A549 (cell line): Measurements from ENCODE around the gene AP5S1. TPM values are rescaled to one million over a fixed set of nuclear protein-coding genes. Genes with fewer than 3 reads are reported as not detected.

Source experiments
- ATAC-seq, 2 experiments: fragments of 200-7000 bp in 1 of 2; fragments of >200 bp in 1 of 2; cut with Nextera tagmentation in 1 of 2; cut with Tn5 transposase in 1 of 2; 3 replicates each; pipeline versions ENCODE4 v1.8.0 to v1.9.1; 2018 to 2020; ENCODE audit warnings: mild to moderate bottlenecking in 1 of 2, moderate library complexity in 1 of 2
- CTCF ChIA-PET: fragments of 300-600 bp; sonication (Branson Sonifier 250); formaldehyde crosslinking; extraction: SDS; loops from one replicate; lab custom pipeline; 2021; ENCODE audit warnings: antibody characterized with exemption, inconsistent platforms; lab: Yijun Ruan, JAX
- POLR2A ChIA-PET: fragments of 350-600 bp; formaldehyde crosslinking; extraction: SDS; loops from one replicate; lab custom pipeline; 2021; ENCODE audit warnings: antibody characterized with exemption, inconsistent platforms; lab: Yijun Ruan, JAX
- DNase-seq, 2 experiments: peaks; one replicate each; pipeline versions ENCODE4 v3.0.0 to v3.0.0-alpha.2; 2011 to 2016; ENCODE audit warnings: low read depth in 1 of 2, low spot score in 1 of 2
- FAIRE-seq: peaks from 2 replicates; lab custom pipeline; 2011; peaks lifted over from hg19 to GRCh38; lab: Jason Lieb, UNC
- H3K27ac ChIP-seq, 2 experiments: fragments of >200 bp; sonication (Bioruptor Twin); formaldehyde crosslinking; 3 replicates each; pipeline ENCODE4 v1.5.1; 2016 to 2017
- H3K4me1 ChIP-seq: fragments of >200 bp; sonication (Bioruptor Twin); formaldehyde crosslinking; 3 replicates; pipeline ENCODE4 v1.6.1; 2016
- H3K4me2 ChIP-seq: fragments of >200 bp; sonication (Bioruptor Twin); formaldehyde crosslinking; 3 replicates; pipeline ENCODE4 v1.6.1; 2016
- H3K4me3 ChIP-seq: fragments of >200 bp; sonication (Bioruptor Twin); formaldehyde crosslinking; 3 replicates; pipeline ENCODE4 v1.5.1; 2016
- H3K9me3 ChIP-seq: fragments of >200 bp; sonication (Bioruptor Twin); formaldehyde crosslinking; 3 replicates; pipeline ENCODE4 v1.6.1; 2016
- BCL3 ChIP-seq: fragments of >200 bp; sonication (Bioruptor Twin); formaldehyde crosslinking; IDR thresholded peaks from 3 replicates; pipeline ENCODE4 v1.6.1; 2016
- CBX2 ChIP-seq: fragments of 200-600 bp; sonication (generic); IDR thresholded peaks from 2 replicates; pipeline ENCODE4 v1.6.1; 2016; ENCODE audit warnings: low read depth, mild to moderate bottlenecking, borderline replicate concordance
- CEBPB ChIP-seq, 2 experiments: fragments of >200 bp in 1 of 2; sonication (Bioruptor Twin) in 1 of 2; formaldehyde crosslinking in 1 of 2; IDR thresholded peaks; 2 replicates each; pipeline ENCODE4 v1.6.1; 2012 to 2016
- CHD2 ChIP-seq: fragments of 150-350 bp; IDR thresholded peaks from 2 replicates; pipeline ENCODE4 v1.6.1; 2014; ENCODE audit warnings: low read length; ENCODE audit not compliant: partially characterized antibody
- CHD4 ChIP-seq: fragments of 200-600 bp; sonication (generic); IDR thresholded peaks from 2 replicates; pipeline ENCODE4 v1.6.1; 2016; ENCODE audit warnings: antibody characterized with exemption, mild to moderate bottlenecking, borderline replicate concordance
- CTCF ChIP-seq: fragments of >200 bp; sonication (Bioruptor Twin); formaldehyde crosslinking; IDR thresholded peaks from 3 replicates; pipeline ENCODE4 v1.5.1; 2016
- E2F6 ChIP-seq: IDR thresholded peaks from 2 replicates; pipeline ENCODE4 v1.6.1; 2012; ENCODE audit warnings: low read depth, borderline replicate concordance
- EHF ChIP-seq: fragments of 250-450 bp; sonication (Bioruptor Pico); IDR thresholded peaks from 2 replicates; pipeline ENCODE4 v1.5.0; 2020; ENCODE audit warnings: mild to moderate bottlenecking
- EHMT2 ChIP-seq: fragments of 200-600 bp; sonication (generic); IDR thresholded peaks from 2 replicates; pipeline ENCODE4 v1.6.1; 2016; ENCODE audit warnings: antibody characterized with exemption, low read depth, mild to moderate bottlenecking, moderate library complexity
- ELK1 ChIP-seq: fragments of 150-350 bp; IDR thresholded peaks from 2 replicates; pipeline ENCODE4 v1.6.1; 2014; ENCODE audit warnings: low read depth, mild to moderate bottlenecking, low read length
- EP300 ChIP-seq, 2 experiments: fragments of >200 bp; sonication (Bioruptor Twin); formaldehyde crosslinking; IDR thresholded peaks; 2 replicates in 1 of 2; 3 replicates in 1 of 2; pipeline ENCODE4 v1.6.1; 2016 to 2017
- FOSB ChIP-seq: fragments of 250-450 bp; sonication (Bioruptor Pico); IDR thresholded peaks from 2 replicates; pipeline ENCODE4 v1.5.0; 2020; ENCODE audit warnings: mild to moderate bottlenecking, moderate library complexity
- FOSL2 ChIP-seq, 2 experiments: fragments of 450-650 bp in 1 of 2; fragments of >200 bp in 1 of 2; sonication (Bioruptor Twin) in 1 of 2; formaldehyde crosslinking; IDR thresholded peaks; 2 replicates each; pipeline versions ENCODE4 v1.5.0 to v1.6.1; 2016 to 2020; ENCODE audit warnings: mild to moderate bottlenecking in 1 of 2, moderate library complexity in 1 of 2
- FOXS1 ChIP-seq: fragments of 250-450 bp; sonication (Bioruptor Pico); IDR thresholded peaks from 2 replicates; pipeline ENCODE4 v1.5.0; 2020; ENCODE audit warnings: mild to moderate bottlenecking, moderate library complexity
- GATA3 ChIP-seq: IDR thresholded peaks from 2 replicates; pipeline ENCODE4 v1.6.1; 2012; ENCODE audit warnings: borderline replicate concordance
- HDAC2 ChIP-seq: fragments of 200-600 bp; sonication (generic); IDR thresholded peaks from 2 replicates; pipeline ENCODE4 v1.6.1; 2016
- HOXA7 ChIP-seq: fragments of 250-450 bp; sonication (Bioruptor Pico); IDR thresholded peaks from 2 replicates; pipeline ENCODE4 v1.5.0; 2020; ENCODE audit warnings: mild to moderate bottlenecking, moderate library complexity
- HOXB13 ChIP-seq: fragments of 250-450 bp; sonication (Bioruptor Pico); IDR thresholded peaks from 2 replicates; pipeline ENCODE4 v1.5.0; 2020; ENCODE audit warnings: low read depth, mild to moderate bottlenecking, moderate library complexity
- HOXB5 ChIP-seq: fragments of 250-450 bp; sonication (Bioruptor Pico); IDR thresholded peaks from 2 replicates; pipeline ENCODE4 v1.5.0; 2020; ENCODE audit warnings: mild to moderate bottlenecking, moderate library complexity
- KDM5A ChIP-seq: fragments of 200-600 bp; sonication (generic); IDR thresholded peaks from 2 replicates; pipeline ENCODE4 v1.6.1; 2016; ENCODE audit warnings: antibody characterized with exemption, mild to moderate bottlenecking
- MAX ChIP-seq: IDR thresholded peaks from 2 replicates; pipeline ENCODE4 v1.6.1; 2012
- MAZ ChIP-seq: fragments of 150-350 bp; IDR thresholded peaks from 2 replicates; pipeline ENCODE4 v1.6.1; 2014; ENCODE audit warnings: antibody characterized with exemption, low read depth, low read length, borderline replicate concordance
- NFE2L2 ChIP-seq: fragments of 150-350 bp; conservative IDR thresholded peaks from 2 replicates; pipeline ENCODE4 v1.6.1; 2014; ENCODE audit warnings: low read length
- PHF8 ChIP-seq: fragments of 200-600 bp; sonication (generic); IDR thresholded peaks from 2 replicates; pipeline ENCODE4 v1.6.1; 2016; ENCODE audit warnings: low read depth, mild to moderate bottlenecking, antibody characterized with exemption, moderate library complexity, borderline replicate concordance
- POLR2A ChIP-seq: IDR thresholded peaks from 2 replicates; pipeline ENCODE4 v1.6.1; 2012; ENCODE audit warnings: mild to moderate bottlenecking, low read length
- POLR2AphosphoS2 ChIP-seq: conservative IDR thresholded peaks from 2 replicates; pipeline ENCODE4 v1.6.1; 2012; ENCODE audit warnings: low read length, improper control_type of control experiment, inconsistent platforms
- RAD21 ChIP-seq, 2 experiments: fragments of >200 bp in 1 of 2; sonication (Bioruptor Twin) in 1 of 2; formaldehyde crosslinking in 1 of 2; IDR thresholded peaks in 1 of 2; conservative IDR thresholded peaks in 1 of 2; 2 replicates in 1 of 2; 3 replicates in 1 of 2; pipeline ENCODE4 v1.6.1; 2012 to 2018; ENCODE audit warnings: inconsistent platforms in 1 of 2
- RARB ChIP-seq: fragments of 250-450 bp; sonication (Bioruptor Pico); IDR thresholded peaks from 2 replicates; pipeline ENCODE4 v1.8.0; 2021; ENCODE audit warnings: mild to moderate bottlenecking, moderate library complexity
- RCOR1 ChIP-seq: fragments of 150-350 bp; IDR thresholded peaks from 2 replicates; pipeline ENCODE4 v1.6.1; 2014; ENCODE audit warnings: antibody characterized with exemption, low read length, low read depth
- RNF2 ChIP-seq: fragments of 200-600 bp; sonication (generic); IDR thresholded peaks from 2 replicates; pipeline ENCODE4 v1.6.1; 2016; ENCODE audit warnings: low read depth, mild to moderate bottlenecking, antibody characterized with exemption, moderate library complexity, borderline replicate concordance
- SMC3 ChIP-seq: fragments of >200 bp; sonication (Bioruptor Twin); formaldehyde crosslinking; IDR thresholded peaks from 3 replicates; pipeline ENCODE4 v1.6.1; 2018; ENCODE audit warnings: inconsistent platforms
- SREBF2 ChIP-seq: fragments of 450-650 bp; IDR thresholded peaks from 2 replicates; pipeline ENCODE4 v1.6.1; 2014; ENCODE audit warnings: mild to moderate bottlenecking, moderate library complexity
- TFCP2L1 ChIP-seq: fragments of 250-450 bp; sonication (Bioruptor Pico); IDR thresholded peaks from 2 replicates; pipeline ENCODE4 v1.5.0; 2021; ENCODE audit warnings: mild to moderate bottlenecking
- TP53 ChIP-seq: fragments of 250-450 bp; sonication (Bioruptor Pico); IDR thresholded peaks from 2 replicates; pipeline ENCODE4 v1.5.0; 2021; ENCODE audit warnings: mild to moderate bottlenecking, moderate library complexity
- ZFP36 ChIP-seq: fragments of 450-650 bp; IDR thresholded peaks from 2 replicates; pipeline ENCODE4 v1.6.1; 2014; ENCODE audit warnings: borderline replicate concordance; ENCODE audit not compliant: partially characterized antibody
- ZNF302 ChIP-seq: fragments of 250-450 bp; sonication (Bioruptor Pico); IDR thresholded peaks from 2 replicates; pipeline ENCODE4 v1.9.0; 2021; ENCODE audit warnings: inconsistent platforms, mild to moderate bottlenecking, moderate library complexity
- ZSCAN20 ChIP-seq: fragments of 250-450 bp; sonication (Bioruptor Pico); IDR thresholded peaks from 2 replicates; pipeline ENCODE4 v1.8.0; 2022; ENCODE audit warnings: mild to moderate bottlenecking, moderate library complexity
- WGBS: methylation state at CpG from one replicate; pipeline ENCODE4 v1.1.6; 2017; ENCODE audit errors: missing lambda C conversion rate; 5-methylcytosine and 5-hydroxymethylcytosine counted together
- polyA plus RNA-seq, 4 experiments: library from polyadenylated mRNA; depleted of rRNA in 3 of 4; stranded (reverse); fragments of >200 nt; fragmentation: RNase III in 1 of 4; extraction: RNeasy Plus Mini Kit Qiagen cat#74134 plus additional on column Dnase treatment in 1 of 4; gene quantifications; 2 replicates in 3 of 4; 3 replicates in 1 of 4; pipeline ENCODE4 v1.2.3, GENCODE V29; 2011 to 2017

The AP5S1 gene
- polyA plus RNA-seq, 2 of the 4 experiments (the other 2 are of a cell fraction), result 10.2 to 19.9 TPM

GRCh38 chr20:3818155-3819151 lies 1.9 kb upstream of the AP5S1 start:
- Histone ChIP-seq H3K4me1 (peaks cover 36% of the 10 kb centered on the region), H3K27ac (peak overlapping the region; percentile 91 to 92), H3K4me3 (no peak overlapping the region), H3K4me2 (peak overlapping the region; percentile 26), H3K9me3 (no peaks in the 10 kb centered on the region)
- POLR2A ChIA-PET, result interaction anchor here (1.0 to 3.7 kb wide), 7 partner anchors 23 to 51 kb away, joined by 3 to 40 read pairs (median 17); partner anchors contain the start of genes ADISSP, CDC25B, CENPB and SPEF1
- WGBS, result 81% methylated on average over 8 of the region's 8 CpGs
- DNase-seq (peak; percentile 89 to 93), ATAC-seq (peak; percentile 78 to 86), FAIRE-seq (peak; percentile 76)
- CTCF ChIA-PET, result interaction anchor here (0.6 to 13.5 kb wide), 28 partner anchors 8 to 189 kb away, joined by 3 to 132 read pairs (median 4); partner anchors contain the start of gene ADISSP
- TF ChIP-seq CHD4 (no peak), TP53 (CRISPR knock-in tag) (no peak), MAX (peak; percentile 89), EHMT2 (no peak), KDM5A (no peak), HOXA7 (CRISPR knock-in tag) (no peak), FOSL2 (IDR thresholded peaks at IDR 0.05) (no peak), FOSL2 (CRISPR knock-in tag; IDR thresholded peaks at IDR 0.05) (peak; percentile 86), TFCP2L1 (CRISPR knock-in tag) (no peak), CHD2 (no peak), HOXB5 (no peak), BCL3 (no peak), ZSCAN20 (no peak), HDAC2 (no peak), HOXB13 (no peak), SREBF2 (no peak), EHF (CRISPR knock-in tag) (0 out of 2 replicates have a peak, but pooled peaks have one; percentile 54), GATA3 (no peak), RARB (CRISPR knock-in tag) (no peak), RAD21 (conservative IDR thresholded peaks at IDR 0.05 in 1 of 2, IDR thresholded peaks at IDR 0.05 in 1 of 2) (peak; percentile 80 to 81), SMC3 (peak; percentile 95), RNF2 (no peak), POLR2A (no peak), NFE2L2 (no peak), CEBPB (IDR thresholded peaks at IDR 0.05) (no peak), FOSB (no peak), ZNF302 (CRISPR knock-in tag) (no peak), FOXS1 (CRISPR knock-in tag) (no peak; the same call in 1 of the 2 replicates), ZFP36 (no peak), CBX2 (no peak), E2F6 (no peak), ELK1 (no peak), CTCF (peak; percentile 79), RCOR1 (no peak), MAZ (no peak), POLR2AphosphoS2 (no peak), EP300 (IDR thresholded peaks at IDR 0.05) (no peak), PHF8 (no peak)
